Effector memory CD4-positive, alpha-beta T cell (primary cell): Measurements from ENCODE around the gene TEX22.

Source experiments
- DNase-seq, 3 donors: peaks; one replicate each; pipeline ENCODE4 v3.0.0-alpha.2; 2020
- H3K27ac ChIP-seq: 2 replicates; pipeline ENCODE4 v1.7.0; 2013; ENCODE audit warnings: mild to moderate bottlenecking, low read length, moderate library complexity; ENCODE audit not compliant: insufficient read depth, poor library complexity, severe bottlenecking
- H3K27me3 ChIP-seq: replicated peaks from 2 replicates; pipeline ENCODE4 v1.7.0; 2013; ENCODE audit warnings: mild to moderate bottlenecking, low read length; ENCODE audit not compliant: insufficient read depth, control insufficient read depth, poor library complexity, severe bottlenecking
- H3K36me3 ChIP-seq: 2 replicates; pipeline ENCODE4 v1.7.0; 2013; ENCODE audit warnings: mild to moderate bottlenecking, low read length, moderate library complexity; ENCODE audit not compliant: control insufficient read depth, insufficient read depth
- H3K4me1 ChIP-seq: 2 replicates; pipeline ENCODE4 v1.7.0; 2013; ENCODE audit warnings: low read length, mild to moderate bottlenecking; ENCODE audit not compliant: control insufficient read depth, insufficient read depth, poor library complexity, severe bottlenecking
- H3K4me3 ChIP-seq: 2 replicates; pipeline ENCODE4 v1.7.0; 2013; ENCODE audit warnings: low read length, low read depth, mild to moderate bottlenecking; ENCODE audit not compliant: insufficient read depth, poor library complexity, severe bottlenecking
- H3K9me3 ChIP-seq: 2 replicates; pipeline ENCODE4 v1.7.0; 2013; ENCODE audit warnings: mild to moderate bottlenecking, low read length, moderate library complexity; ENCODE audit not compliant: control insufficient read depth

Gene TEX22

DNA sequence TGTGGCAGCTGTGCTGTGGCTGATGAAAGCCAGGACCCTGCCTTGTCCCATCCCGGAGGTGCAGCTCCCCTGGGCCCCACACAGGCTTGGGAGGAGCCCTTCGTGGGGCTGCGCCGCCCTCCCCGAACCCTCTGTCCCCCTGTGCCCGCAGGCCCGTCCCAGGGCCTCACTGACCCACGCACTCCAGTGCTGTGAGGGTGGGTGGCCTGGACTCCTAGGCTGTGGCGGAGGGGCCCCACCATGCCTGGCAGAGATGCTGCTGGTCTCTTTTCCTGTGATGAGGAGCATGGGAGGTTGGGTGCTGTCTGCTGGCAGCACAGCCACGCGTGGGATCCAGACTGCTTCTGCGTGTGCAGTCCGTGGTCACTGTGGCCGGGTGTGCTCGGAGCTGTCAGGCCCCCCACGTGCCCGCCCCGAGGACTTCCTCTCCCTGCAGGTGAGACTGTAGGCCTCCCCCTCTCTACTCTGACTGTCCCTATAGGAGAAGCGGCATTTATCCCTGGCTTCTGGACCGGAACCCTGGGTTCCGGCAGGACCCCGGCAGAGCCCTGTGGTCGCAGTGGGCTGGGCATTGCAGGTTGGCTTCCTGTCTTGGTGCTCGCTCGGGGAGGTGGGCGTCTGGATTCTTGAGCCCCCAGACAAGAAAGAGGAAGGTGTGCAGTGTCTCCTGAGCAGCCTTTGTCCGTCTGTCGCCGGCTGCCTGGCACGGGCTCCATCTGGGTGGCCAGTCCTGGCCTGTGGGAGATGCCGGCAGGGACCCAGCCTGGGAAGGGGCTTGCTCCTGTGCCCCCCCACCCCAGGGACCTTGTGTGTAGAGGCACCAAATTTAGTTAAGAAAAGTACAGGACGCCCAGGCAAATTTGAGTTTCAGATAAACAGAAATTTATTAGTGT, 23.6 kb downstream of the TEX22 start:
- H3K9me3 ChIP-seq: no peaks in the 10 kb centered on the region
- peaks cover 6% of the 10 kb centered on the region for H3K36me3 ChIP-seq
- no peak overlapping the region for H3K27ac ChIP-seq
- no peak for DNase-seq
- peaks cover 24% of the 10 kb centered on the region for H3K4me1 ChIP-seq
- no peaks in the 10 kb centered on the region for H3K27me3 ChIP-seq
- no peak overlapping the region for H3K4me3 ChIP-seq

DNA sequence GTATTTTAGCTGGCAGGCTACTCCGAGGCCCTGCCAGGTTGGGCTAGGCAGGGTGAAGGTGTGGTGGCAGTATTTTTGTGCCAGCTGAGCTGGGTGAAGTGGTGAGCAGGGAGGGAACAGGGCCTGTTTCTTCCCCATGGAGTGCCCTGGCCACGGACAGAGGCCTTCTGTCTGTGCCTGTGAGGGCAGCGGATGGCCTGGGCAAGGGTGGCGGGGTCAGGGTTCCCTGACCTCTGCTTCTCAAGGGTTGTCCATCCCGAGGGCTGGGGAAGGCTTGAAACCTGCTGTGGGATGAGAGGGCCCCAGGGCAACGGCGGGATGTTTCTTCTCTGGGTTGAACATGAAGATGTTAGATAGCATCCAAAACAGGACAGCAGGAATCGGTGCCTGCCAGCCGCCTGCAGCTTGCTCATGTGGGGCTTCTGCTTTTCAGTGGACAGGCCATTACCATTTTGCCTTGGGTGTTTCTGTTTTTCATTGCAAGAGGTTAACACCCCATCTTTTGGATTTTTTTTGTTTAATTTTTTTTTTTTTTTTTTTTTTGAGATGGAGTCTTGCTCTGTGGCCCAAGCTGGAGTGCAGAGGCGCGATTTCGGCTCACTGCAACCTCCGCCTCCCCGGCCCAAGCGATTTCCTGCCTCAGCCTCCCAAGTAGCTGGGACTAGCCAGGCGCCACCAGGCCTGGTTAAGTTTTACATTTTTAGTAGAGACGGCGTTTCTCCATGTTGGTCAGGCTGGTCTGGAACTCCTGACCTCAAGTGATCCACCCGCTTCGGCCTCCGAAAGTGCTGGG, 24.6 kb downstream of the TEX22 start:
- H3K27ac ChIP-seq: no peak overlapping the region
- H3K27me3 ChIP-seq: no peaks in the 10 kb centered on the region
- no peak overlapping the region for H3K4me3 ChIP-seq
- H3K4me1 ChIP-seq: peaks cover 24% of the 10 kb centered on the region
- DNase-seq: no peak
- H3K36me3 ChIP-seq: peaks cover 10% of the 10 kb centered on the region
- no peaks in the 10 kb centered on the region for H3K9me3 ChIP-seq

GRCh38 chr14:105423488-105424195, 25.3 kb downstream of the TEX22 start:
- no peaks in the 10 kb centered on the region for H3K9me3 ChIP-seq
- H3K27me3 ChIP-seq: no peaks in the 10 kb centered on the region
- peaks cover 24% of the 10 kb centered on the region for H3K4me1 ChIP-seq
- H3K27ac ChIP-seq: no peak overlapping the region
- DNase-seq: no peak
- H3K36me3 ChIP-seq: peaks cover 10% of the 10 kb centered on the region
- H3K4me3 ChIP-seq: no peak overlapping the region

GRCh38 chr14:105424861-105425260, 26.5 kb downstream of the TEX22 start:
- H3K9me3 ChIP-seq: no peaks in the 10 kb centered on the region
- no peak overlapping the region for H3K27ac ChIP-seq
- no peak for DNase-seq
- no peak overlapping the region for H3K4me3 ChIP-seq
- peaks cover 10% of the 10 kb centered on the region for H3K36me3 ChIP-seq
- H3K27me3 ChIP-seq: no peaks in the 10 kb centered on the region
- H3K4me1 ChIP-seq: peaks cover 18% of the 10 kb centered on the region

DNA sequence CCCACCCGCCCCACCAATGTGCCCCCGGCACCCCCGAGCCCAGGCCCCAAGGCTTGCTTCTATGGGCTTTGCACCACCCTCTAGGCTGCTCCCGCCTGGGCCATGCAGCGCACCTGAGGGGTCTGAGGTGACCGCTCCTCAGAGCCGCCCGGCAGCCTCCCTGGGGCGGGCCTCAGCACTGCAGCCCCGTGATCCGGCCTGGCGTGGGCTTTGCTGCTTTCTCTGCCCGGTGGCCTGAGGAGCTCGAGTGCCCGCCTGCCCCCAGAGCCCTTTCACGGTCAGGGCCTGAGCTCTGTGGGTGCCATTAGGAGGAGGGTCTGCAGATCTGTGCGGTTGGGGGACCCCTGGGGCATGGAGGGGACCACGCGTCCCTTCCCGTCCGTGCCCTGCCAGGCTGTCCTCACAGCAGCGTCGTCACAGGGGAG, 27.5 kb downstream of the TEX22 start:
- H3K36me3 ChIP-seq: peaks cover 10% of the 10 kb centered on the region
- peaks cover 13% of the 10 kb centered on the region for H3K4me1 ChIP-seq

DNA sequence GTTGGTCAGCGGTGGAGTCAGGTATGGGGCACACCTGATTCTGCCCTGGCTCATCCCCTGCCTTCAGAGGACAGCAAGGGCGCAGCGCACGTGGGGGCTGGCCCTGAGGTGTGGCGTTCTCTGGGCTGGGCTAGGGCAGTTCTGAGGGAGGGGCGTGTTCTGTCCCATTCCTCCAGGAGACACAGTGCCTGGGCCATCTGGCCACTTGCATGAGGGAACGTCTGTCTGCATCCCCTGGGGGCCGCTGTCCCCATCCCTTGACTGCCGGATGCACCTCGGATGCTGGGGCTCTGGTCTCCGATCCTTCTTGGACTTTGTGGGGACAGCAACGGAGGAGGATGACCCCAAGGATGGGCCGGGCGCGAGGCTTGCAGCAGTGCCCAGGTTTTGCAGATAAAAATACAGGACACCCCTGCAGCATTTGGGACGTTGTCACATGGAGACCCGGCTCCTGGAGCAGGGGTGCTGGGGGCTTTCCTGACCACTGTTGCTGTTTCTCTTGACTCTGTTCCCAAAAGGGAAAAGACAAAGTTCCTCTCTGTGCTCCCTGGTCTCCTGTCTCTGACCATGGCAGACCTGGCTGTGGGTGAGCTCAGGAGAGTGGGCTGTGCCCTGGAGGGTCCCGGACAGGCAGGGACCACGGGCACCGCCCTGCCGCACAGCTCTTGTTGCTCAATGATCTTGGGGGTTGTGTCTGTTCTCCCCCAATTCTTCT, 28.2 kb downstream of the TEX22 start:
- H3K27ac ChIP-seq: no peak overlapping the region
- H3K27me3 ChIP-seq: no peaks in the 10 kb centered on the region
- H3K4me1 ChIP-seq: peaks cover 6% of the 10 kb centered on the region
- DNase-seq: no peak
- no peak overlapping the region for H3K4me3 ChIP-seq
- peaks cover 10% of the 10 kb centered on the region for H3K36me3 ChIP-seq
- no peaks in the 10 kb centered on the region for H3K9me3 ChIP-seq

More for the DNA sequence above, 27.5 kb downstream of the TEX22 start:
- H3K27me3 ChIP-seq: no peaks in the 10 kb centered on the region
- no peak overlapping the region for H3K4me3 ChIP-seq
- no peak overlapping the region for H3K27ac ChIP-seq
- no peak for DNase-seq
- H3K9me3 ChIP-seq: no peaks in the 10 kb centered on the region

- no peaks in the 10 kb centered on the region for H3K27me3 ChIP-seq
- no peak overlapping the region for H3K27ac ChIP-seq
- H3K4me1 ChIP-seq: no peaks in the 10 kb centered on the region
- H3K4me3 ChIP-seq: no peak overlapping the region
- DNase-seq: no peak
- H3K36me3 ChIP-seq: peaks cover 10% of the 10 kb centered on the region
- H3K9me3 ChIP-seq: no peaks in the 10 kb centered on the region
Measured at GRCh38 chr14:105427412-105427811, 29.1 kb downstream of the TEX22 start.

DNA sequence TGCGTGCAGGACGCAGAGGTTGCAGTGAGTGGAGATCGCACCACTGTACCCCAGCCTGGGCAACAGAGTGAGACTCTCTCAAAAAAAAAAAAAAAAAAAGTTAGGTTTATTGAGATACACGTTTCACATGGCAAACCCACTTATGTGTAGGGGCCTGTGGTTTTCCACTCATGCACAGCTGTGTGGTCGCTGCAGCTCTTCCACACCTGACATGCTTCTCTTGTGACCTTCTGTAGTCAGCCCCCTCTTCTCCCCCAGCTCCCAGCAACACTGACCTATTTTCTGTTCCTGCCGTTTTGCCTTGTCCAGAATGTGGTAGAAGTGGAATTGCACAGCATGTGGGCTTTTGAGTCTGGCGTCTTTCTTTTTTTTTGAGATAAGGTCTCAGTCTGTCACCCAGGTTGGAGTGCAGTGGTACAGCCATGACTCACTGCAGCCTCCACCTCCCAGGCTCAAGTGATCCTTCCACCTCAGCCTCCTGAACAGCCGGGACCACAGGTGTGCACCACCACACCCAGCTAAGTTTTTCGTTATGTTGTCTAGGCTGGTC, 29.7 kb downstream of the TEX22 start:
- H3K4me1 ChIP-seq: no peaks in the 10 kb centered on the region
- H3K4me3 ChIP-seq: no peak overlapping the region
- H3K27ac ChIP-seq: no peak overlapping the region
- H3K9me3 ChIP-seq: no peaks in the 10 kb centered on the region
- H3K27me3 ChIP-seq: no peaks in the 10 kb centered on the region
- no peak for DNase-seq
- peaks cover 10% of the 10 kb centered on the region for H3K36me3 ChIP-seq

DNA sequence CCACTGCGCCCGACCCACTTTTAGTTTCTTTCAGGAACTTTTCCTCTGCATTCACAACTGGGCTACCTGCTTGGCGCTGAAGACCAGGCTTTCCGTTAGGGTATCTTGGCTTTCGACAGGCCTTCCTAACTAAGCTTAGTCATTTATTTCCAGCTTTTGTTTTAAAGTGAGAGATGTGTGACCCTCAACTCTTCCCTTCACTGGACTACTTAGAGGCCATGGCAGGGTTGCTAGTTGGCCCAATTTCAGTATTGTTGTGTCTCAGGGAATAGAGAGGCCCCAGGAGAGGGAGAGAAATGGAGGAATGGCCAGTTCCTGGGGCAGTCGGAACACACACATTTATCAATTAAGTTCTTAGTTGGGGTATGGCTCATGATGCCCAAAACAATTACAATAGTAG, 31.7 kb downstream of the TEX22 start:
- Histone ChIP-seq H3K4me1 (no peaks in the 10 kb centered on the region), H3K9me3 (no peaks in the 10 kb centered on the region), H3K36me3 (peaks cover 10% of the 10 kb centered on the region), H3K27ac (no peak overlapping the region), H3K27me3 (no peaks in the 10 kb centered on the region), H3K4me3 (no peak overlapping the region)
- DNase-seq: no peak
